HG03095 (cell line): Measurements from ENCODE around the gene STRN.
"Not testable (repeated sequence)": the region's sequence is repeated elsewhere in the genome, so short reads cannot be mapped to it uniquely, and the experiment has no call there.

Source experiments
- ATAC-seq: cut with Tn5 transposase; IDR thresholded peaks from one replicate; pipeline ENCODE4 v1.9.1; 2021; ENCODE audit warnings: moderate library complexity; ENCODE audit not compliant: unreplicated experiment

STRN gene

DNA sequence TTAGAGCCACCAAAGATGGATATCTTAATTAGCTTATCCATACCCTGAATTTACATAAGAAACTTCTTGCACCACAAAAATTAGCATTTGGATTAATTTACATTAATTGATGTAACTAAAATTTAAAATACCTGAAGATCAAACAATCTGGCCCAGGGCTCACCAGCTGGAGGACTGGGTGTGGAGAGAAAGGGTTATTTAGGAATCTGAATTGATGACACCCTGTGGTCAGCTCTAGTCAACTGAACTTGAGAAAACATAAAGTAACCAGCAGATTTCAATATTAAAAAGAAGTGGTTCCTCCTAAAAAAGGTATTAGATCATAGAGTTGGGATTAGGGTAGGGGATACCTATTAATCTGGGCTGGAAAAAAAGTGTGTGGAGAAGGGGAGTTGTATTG, 122.5 kb downstream of the STRN start:
- ATAC-seq = no peak

DNA sequence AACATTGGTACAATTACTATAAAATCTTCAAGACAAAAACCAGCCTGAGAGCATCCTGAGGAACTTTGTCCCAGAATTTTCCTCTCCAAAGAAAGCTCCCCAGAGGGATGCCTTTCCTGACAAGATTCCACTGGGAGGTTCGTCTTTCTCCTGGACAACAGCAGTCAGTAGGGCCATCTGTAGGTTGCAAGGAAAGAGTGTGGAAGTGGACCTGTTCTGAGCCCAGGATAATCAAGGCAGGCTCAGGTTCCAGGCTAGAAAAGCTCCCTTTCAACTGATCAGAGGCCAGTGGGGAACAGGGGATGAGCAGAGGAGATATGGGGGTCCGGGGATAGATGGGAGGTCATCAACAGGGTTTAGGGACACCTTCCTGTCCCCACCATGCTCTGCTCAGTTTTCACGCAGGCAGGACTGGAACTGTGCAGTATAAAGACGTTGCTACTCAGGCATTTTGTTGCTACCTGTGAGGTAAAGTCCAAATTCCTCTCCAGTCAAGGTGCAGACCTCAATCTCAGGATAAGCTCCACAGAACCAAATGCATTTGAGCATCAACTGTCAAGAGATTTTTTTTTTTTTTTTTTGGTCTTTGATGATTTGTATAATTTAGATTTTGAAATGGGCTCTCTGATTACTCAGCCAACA, 126.2 kb downstream of the STRN start:
- ATAC-seq = no peak

DNA sequence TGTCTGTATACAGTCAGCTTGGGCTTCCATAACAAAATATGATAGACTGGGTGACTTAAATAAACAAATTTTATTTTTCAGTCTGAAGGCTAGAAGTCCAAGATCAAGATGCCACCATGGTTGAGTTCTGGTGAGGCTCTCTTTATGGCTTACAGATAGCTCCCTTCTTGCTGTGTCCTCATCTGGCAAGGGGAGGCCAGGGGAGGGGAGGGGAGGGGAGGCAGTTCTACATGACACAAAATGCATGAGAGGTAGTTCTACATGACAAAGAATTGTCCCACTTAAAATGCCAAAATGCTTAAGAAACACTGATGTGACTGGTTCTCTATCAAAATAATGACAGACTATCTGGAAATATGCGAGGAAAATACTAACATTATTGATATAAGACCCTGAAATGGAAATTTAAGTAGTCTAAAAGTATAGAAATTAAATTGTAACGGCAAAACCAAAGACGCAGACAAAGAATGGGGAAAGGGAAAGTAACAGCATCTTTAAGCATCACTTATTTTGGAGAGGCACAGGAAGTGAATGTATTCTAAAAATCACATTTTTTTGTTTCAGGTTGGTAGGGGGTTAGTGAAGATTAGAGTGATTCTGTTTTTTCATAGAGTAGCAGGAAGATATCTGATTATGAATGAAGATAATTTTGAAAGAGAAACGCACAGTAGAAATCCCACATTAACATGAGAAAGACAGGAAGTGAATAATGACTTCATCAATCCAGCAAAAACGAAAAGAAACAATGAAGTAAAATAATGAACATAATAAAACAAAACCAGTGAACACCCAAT, 131.4 kb downstream of the STRN start:
- ATAC-seq = no peak

DNA sequence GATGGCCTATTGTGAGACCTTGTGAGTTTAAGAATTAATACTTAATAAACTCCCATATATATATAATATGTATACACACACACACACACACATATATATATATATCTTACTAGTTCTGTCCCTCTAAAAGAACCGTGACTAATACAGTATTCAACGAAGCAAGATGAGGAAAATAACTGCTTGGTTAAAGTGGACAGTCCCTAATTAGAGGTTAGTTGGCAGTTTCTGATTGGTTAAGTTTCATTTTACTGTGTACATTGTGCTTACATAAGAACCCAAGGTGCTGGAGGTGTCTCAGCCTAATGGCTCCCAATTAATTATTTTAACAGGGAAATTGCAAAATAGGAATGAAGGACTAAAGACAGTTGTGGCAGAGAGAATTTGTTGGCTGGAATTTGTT, 132.1 kb downstream of the STRN start:
- no peak for ATAC-seq

DNA sequence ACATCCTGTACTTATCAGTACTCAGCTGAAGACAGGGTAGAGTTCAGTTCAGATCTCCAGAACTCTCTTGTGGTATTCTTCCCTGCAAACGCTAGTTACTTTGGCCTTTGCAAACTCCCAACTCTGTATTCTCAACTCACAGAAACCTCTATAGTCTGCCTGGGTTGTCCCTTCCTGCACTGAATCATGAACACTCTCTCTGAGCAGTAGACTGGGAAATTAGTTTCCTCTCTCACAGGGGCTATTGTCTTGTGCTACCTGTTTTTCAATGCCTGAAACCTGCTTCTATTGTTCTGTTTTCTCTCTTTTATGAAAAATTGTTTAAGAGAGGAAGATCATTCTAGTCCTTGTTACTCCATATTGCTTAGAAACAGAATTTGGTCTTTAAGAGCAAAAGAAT, 135.2 kb downstream of the STRN start:
- ATAC-seq = no peak

DNA sequence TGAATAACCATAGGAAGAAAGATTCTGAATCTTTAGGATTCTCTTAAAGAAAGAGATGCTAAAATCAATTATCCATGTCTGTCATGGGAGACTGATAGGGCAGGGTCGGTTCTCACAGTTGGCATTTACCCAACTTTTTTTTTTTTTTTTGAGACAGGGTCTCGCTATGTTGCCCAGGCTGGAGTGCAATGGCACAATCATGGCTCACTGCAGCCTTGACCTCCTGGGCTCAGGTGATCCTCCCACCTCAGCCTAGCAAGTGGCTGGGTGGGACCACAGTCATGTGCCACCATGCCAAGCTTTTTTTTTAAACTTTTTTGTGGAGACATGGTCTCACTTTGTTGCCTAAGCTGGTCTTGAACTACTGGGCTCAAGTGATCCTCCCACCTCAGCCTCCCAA, 141.7 kb downstream of the STRN start:
- not testable (repeated sequence) for ATAC-seq

DNA sequence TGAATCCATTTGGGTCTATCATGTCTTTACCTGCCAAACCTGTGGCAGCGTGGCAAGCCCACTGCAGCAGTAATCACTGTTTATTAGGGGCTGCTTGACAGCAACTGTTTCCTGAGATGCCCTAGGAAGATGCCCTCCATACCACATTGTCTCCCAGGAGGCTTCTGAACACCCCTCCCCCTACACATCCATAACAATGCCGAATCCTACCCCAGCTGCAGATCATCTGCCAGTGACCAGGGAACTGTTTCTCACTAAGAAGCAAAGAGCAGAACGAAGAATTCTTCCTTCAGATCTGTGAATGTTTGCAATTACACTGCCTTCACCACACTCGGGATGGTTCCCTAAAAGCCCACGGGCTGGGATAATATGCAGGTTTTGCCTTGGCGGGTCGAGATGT, 142.1 kb downstream of the STRN start:
- ATAC-seq = no peak

DNA sequence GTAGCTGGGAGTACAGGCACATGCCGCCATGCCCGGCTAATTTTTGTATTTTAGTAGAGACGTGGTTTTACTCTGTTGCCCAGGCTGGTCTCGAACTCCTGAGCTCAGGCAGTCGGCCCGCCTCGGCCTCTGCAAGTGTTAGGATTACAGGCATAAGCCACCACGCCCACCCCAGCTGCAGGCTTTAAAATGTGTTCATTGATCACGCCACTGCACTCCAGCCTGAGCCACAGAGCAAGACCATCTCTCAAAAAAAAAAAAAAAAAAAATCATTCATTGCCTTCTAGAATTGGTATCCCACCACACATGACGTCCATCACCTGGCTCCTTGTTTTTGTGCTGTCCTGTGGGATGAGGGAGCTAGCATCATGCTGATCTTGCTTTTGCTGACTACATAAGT, 142.5 kb downstream of the STRN start:
- ATAC-seq = no peak

DNA sequence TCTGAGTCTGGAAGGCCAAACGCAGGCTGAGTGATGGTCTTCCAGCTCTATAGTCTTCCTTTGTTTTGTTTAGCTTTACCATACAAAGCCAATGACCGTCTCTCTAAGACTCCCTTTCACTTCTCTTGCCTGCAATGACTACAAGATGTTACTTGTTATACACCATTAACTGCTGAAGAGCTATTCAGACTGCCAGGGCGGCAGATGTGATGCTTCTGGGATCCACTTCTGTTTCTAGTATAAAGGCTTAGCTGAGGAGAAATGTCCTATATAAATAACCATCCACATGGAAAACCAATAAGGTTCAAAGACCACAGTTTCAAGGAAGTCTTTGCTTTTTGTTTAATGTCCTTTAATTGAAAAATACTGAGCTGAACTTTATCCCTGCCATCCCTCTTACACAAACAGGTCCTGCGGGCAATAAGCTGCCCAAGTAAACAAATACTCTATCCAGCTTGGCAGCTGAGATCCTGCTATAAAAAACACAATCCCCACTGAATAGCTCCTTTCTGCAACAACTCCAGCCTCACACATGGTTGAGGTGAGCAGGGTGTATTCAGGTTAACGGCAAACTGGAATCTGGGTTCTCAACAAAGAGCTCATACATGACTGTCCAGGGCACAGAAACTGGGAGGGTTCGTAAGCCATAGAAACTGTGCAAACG, 145.3 kb downstream of the STRN start:
- ATAC-seq = no peak

DNA sequence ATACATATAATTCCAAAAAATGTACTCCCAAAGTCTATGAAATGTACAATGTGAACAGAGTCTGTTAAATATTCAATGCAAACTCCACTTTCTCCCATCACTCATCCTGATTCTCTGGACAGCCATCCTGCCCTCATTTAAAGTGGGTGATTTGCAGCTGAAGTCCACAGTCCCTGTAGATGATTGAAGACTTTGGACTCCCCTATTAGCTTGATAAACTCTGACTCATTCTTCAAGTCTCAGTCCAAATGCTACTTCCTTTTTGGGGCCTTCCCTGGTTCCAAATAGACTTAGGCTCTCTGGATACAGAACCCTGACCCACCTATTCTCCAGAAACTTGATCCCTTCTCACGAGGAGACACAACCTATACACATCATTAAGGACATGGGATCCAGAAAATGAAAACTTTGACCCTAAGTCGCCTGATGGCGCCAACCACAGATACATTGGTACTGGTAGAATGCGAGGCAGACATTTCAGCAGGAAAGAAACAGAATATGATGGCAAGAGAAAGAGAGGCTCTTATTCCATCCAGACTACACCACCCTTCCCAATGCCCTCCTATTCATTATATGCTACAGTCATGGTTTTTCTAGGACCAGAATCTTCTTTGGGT, 147.1 kb downstream of the STRN start:
- no peak for ATAC-seq

DNA sequence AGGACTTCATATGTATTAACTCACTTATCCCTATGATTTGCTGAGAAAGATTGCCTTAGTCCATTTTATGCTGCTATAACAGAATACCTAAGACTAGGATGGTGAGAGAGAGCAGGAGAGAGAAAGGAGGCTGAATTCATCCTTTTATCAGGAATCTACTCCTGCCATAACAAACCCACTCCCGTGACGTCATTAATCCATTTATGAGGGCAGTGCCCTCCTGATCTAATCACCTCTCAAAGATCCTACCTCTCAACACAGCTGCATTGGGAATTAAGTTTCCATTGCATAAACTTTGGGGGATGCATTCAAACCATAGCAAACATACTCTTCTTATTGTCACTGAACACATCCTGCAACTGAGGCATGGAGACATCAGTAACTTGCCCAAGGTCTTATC, 147.8 kb downstream of the STRN start:
- no peak for ATAC-seq

DNA sequence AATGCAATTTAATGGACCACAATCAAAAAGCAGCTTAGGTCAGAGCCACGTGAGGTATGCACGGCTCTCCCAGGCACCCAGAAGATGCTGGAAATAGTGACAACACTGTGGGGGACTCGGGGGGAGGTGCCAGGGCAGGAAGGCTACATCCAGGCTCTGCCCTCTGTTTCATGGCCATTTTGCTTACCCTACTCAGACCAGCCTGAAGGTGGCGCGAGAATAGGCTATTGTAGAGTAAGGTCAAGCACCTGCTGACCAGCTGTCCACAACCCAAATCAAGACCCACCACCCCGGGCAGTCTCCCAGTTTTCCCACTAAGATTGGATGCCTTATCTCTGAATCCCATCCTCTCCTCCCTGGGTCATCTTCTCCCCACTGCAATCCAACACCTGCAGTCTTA, 154.1 kb downstream of the STRN start:
- no peak for ATAC-seq

DNA sequence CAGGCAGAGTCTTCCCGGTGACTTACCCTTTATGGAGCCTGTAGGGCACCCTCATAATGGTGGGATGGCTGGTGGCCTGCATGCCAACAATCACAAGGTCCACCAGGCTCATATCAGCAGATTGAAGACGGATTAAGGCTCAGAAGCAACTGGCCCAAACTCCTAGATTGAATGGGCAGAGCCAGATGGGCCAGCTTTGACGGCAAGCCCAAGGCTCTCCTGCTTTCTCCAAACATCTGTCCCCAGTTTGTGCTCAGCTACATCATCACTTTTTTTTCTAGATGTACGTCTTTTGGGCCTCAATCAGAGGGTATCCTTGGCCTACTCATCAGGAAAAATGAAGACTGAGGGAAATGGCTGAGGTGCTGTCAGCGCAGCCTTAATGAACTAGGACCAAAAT, 155.3 kb downstream of the STRN start:
- no peak for ATAC-seq

DNA sequence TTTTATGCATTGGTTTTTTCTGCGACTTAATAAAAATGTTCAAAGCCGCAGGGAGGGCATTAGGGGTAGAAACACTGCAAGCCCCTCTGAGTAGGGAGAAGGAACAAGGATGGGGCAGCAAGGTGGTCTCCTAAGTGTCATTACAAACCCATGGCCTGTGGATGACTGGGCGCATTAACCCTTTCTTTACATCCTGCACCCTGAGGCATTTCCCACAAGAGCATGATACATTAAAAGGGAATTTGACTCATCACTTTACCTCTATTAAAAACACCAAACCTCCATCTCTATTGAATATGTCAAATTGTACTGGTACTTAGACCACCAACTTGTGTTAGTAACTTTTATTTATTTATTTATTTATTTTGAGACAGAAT, 157.3 kb downstream of the STRN start:
- ATAC-seq = no peak

DNA sequence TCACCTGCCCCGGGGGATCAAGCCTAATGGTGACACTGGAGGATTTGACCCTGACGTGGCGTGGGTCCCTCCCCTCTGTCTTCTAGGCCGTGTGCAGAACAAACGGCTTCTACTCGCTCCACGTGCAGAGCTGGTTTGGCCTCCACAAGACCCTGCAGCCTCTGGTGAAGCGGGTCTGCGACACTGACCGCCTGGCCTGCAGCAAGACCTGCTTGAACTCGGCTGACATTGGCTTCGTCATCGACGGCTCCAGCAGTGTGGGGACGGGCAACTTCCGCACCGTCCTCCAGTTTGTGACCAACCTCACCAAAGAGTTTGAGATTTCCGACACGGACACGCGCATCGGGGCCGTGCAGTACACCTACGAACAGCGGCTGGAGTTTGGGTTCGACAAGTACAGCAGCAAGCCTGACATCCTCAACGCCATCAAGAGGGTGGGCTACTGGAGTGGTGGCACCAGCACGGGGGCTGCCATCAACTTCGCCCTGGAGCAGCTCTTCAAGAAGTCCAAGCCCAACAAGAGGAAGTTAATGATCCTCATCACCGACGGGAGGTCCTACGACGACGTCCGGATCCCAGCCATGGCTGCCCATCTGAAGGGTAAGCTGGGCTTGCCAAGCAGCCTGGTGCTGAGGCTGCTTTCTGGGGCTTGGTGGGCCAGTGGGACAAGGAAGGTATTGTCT, 157.8 kb downstream of the STRN start:
- no peak for ATAC-seq

DNA sequence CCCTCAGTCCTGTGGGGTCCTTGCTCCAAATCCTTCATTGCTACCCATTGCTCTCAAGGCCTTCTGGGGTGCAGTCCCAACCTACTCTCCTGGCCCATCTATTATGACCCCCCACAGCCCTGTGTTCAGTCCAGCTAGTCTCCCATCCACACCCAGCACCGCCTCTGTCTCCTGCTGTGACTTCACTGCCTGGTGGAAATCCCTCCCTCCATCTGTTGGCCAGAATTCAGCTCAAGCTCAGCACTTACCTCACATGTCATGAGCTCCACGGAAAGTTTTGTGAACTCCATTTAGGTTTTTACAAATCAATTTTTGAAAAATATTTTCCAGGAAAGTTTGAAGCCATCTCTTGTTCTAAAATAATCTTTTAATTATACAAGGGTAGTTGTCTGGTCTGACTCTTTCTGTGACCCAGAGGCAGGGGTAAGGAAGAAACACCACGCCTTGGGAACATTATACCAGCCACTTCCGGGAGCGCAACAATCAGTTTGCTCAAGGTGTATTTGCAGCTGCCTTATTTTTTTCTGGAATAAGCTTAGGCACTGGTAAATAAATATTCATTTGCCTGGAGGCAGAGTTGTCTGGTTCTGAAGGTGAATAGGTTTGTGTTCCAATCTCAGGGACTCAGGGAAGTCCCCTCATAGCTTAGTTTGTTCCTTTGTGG, 159.0 kb downstream of the STRN start:
- no peak for ATAC-seq

DNA sequence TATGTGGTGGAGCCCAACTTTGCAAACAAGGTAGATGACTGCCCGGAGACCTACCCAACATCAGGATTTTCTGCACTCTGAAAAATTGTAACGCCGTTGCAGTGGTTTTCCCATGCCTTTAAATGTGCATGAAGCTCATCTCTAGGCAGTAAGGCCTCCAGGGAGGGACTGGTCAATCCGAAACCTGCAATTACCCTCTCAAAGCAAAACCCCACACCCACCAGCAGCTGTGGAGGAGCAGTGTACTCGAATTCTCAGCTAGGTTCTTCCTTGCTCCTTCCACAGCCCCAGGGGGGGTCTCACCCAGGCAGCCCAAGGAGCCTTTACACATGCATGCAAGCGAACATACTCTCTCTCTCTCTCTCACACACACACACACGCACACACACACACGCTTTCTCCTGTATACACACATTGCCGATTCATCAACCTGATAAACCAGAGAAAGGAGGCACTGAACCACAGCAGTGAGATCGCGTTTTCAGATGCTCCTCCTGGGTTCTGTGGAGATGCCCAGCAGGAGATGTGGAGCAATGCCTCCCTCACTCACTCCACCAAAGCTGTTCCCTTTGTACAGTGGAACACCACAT, 160.6 kb downstream of the STRN start:
- ATAC-seq = no peak

DNA sequence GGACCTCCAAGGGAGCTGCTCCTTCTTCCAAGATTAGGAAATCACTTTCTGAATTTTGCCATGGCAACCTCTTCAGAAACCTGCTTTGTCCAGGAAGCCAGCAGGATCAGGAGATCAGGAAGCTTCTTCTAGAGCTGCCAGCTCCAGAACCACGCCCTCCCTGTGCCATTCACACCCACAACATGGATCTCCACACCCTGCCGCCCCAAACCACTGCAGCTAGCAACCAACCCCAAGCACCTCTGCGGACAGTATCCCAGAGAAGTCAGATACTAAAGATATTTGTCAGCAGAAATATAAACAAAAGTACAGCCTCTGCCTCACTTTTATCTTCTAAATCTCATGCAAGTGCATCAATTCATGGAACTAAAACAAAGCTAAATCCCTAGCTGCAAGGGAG, 163.4 kb downstream of the STRN start:
- no peak for ATAC-seq

DNA sequence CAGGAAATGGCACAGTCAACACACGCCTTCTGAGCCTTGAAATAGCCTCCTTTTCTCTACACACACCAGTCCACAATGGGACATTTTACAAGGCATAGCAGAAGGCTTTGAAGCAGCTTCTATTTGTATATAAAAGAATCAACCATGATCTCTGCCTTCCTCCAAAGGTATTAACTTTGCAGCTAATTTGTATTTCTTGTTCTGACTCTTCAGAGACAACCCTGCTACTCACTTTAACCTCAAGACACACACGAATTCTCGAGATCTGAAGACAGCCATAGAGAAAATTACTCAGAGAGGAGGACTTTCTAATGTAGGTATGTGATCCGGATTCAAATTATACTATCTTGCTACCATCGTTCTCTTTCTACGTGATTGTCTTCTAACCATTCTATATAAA, 165.2 kb downstream of the STRN start:
- ATAC-seq = no peak

DNA sequence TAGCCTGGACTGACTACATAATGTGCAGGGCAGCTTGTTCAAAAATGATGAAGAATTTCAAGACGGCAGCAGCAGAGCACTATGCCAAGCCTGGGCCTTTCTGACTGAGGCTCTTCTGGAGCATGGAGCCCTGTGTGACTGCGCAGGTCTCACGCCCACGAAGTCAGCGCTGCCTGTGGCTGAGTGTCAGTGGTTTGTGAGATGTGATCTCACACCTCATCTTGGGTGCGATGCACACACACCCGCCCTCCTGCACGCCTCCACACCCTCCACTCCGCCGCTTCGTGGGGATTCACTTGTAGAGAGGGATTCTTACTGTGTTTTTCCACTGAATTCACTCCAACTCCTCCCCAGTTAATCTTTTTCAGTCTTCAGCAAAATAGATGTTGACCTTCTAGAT, 166.0 kb downstream of the STRN start:
- ATAC-seq = no peak
